GM23248 (cell line): Measurements from ENCODE around the gene CALN1. TPM values are rescaled to one million over a fixed set of nuclear protein-coding genes. Genes with fewer than 3 reads are reported as not detected.

Source experiments
- DNase-seq: peaks from one replicate; pipeline ENCODE4 v3.0.0-alpha.2; 2015
- H2AFZ ChIP-seq: fragments of 200-600 bp; sonication (generic); 2 replicates; pipeline ENCODE4 v1.6.1; 2016; ENCODE audit warnings: antibody characterized with exemption
- H3F3A ChIP-seq: fragments of 200-600 bp; sonication (generic); 2 replicates; pipeline ENCODE4 v1.6.1; 2016; ENCODE audit warnings: mild to moderate bottlenecking, antibody characterized with exemption, mixed run types; ENCODE audit not compliant: insufficient read depth
- H3K27ac ChIP-seq: fragments of 200-600 bp; sonication (generic); 2 replicates; pipeline ENCODE4 v1.5.1; 2016; ENCODE audit warnings: mild to moderate bottlenecking
- H3K27me3 ChIP-seq: fragments of 200-600 bp; sonication (generic); replicated peaks from 2 replicates; pipeline ENCODE4 v1.6.1; 2016; ENCODE audit warnings: mild to moderate bottlenecking; ENCODE audit not compliant: insufficient read depth
- H3K36me3 ChIP-seq: fragments of 200-600 bp; sonication (generic); 2 replicates; pipeline ENCODE4 v1.6.1; 2016; ENCODE audit warnings: low read depth, mild to moderate bottlenecking
- H3K4me1 ChIP-seq: fragments of 200-600 bp; sonication (generic); 2 replicates; pipeline ENCODE4 v1.6.1; 2016; ENCODE audit warnings: mild to moderate bottlenecking; ENCODE audit not compliant: insufficient read depth
- H3K4me2 ChIP-seq: fragments of 200-600 bp; sonication (generic); one replicate; pipeline ENCODE4 v1.6.1; 2016; ENCODE audit warnings: mild to moderate bottlenecking; ENCODE audit not compliant: unreplicated experiment
- H3K4me3 ChIP-seq: fragments of 200-600 bp; sonication (generic); 2 replicates; pipeline ENCODE4 v1.5.1; 2016; ENCODE audit warnings: mild to moderate bottlenecking
- H3K79me2 ChIP-seq: fragments of 200-600 bp; sonication (generic); 2 replicates; pipeline ENCODE4 v1.6.1; 2016; ENCODE audit warnings: mild to moderate bottlenecking; ENCODE audit not compliant: insufficient read depth
- H3K9ac ChIP-seq: fragments of 200-600 bp; sonication (generic); 2 replicates; pipeline ENCODE4 v1.6.1; 2016; ENCODE audit warnings: mild to moderate bottlenecking
- H3K9me2 ChIP-seq: fragments of 200-600 bp; sonication (generic); 2 replicates; pipeline ENCODE4 v1.6.1; 2016; ENCODE audit warnings: mixed run types, mild to moderate bottlenecking, moderate library complexity; ENCODE audit not compliant: insufficient read depth
- H3K9me3 ChIP-seq: fragments of 200-600 bp; sonication (generic); one replicate; pipeline ENCODE4 v1.6.1; 2017; ENCODE audit warnings: low read depth
- H4K20me1 ChIP-seq: fragments of 200-600 bp; sonication (generic); 2 replicates; pipeline ENCODE4 v1.6.0; 2016; ENCODE audit not compliant: insufficient read depth
- EZH2 ChIP-seq: fragments of 200-600 bp; sonication (generic); IDR thresholded peaks from 2 replicates; pipeline ENCODE4 v1.6.1; 2018; ENCODE audit warnings: antibody characterized with exemption, mild to moderate bottlenecking; ENCODE audit not compliant: insufficient read depth, poor library complexity, severe bottlenecking
- EZH2phosphoT487 ChIP-seq: fragments of 200-600 bp; sonication (generic); IDR thresholded peaks from 2 replicates; pipeline ENCODE4 v1.6.1; 2018; ENCODE audit warnings: antibody characterized with exemption, moderate library complexity, mild to moderate bottlenecking, low read depth; ENCODE audit not compliant: insufficient read depth
- WGBS, 2 experiments: methylation state at CpG; one replicate each; pipeline ENCODE4 v1.1.6; 2015 to 2017; ENCODE audit warnings: low lambda C conversion rate in 2 of 2, low coverage in 1 of 2; ENCODE audit errors: missing lambda C conversion rate in 2 of 2; 5-methylcytosine and 5-hydroxymethylcytosine counted together
- in situ Hi-C: fragments of 300-500 bp; cut with MboI; formaldehyde crosslinking; loops from 2 replicates; pipeline ENCODE4 v1.15.0; 2020
- polyA plus RNA-seq: library from polyadenylated mRNA; unstranded; fragments of >200 nt; fragmentation: Nextera tagmentation; extraction: Ambion mirVana; gene quantifications from 2 replicates; pipeline ENCODE4 v1.2.1, GENCODE V29; 2016
- total RNA-seq: library from RNA; depleted of rRNA; stranded (reverse); fragments of >200 nt; shearing (Covaris generic); gene quantifications from 2 replicates; pipeline ENCODE4 v1.2.3, GENCODE V29; 2014

Gene CALN1
- total and polyA plus RNA-seq, 2 experiments from 2014 or later, result not detected

DNA sequence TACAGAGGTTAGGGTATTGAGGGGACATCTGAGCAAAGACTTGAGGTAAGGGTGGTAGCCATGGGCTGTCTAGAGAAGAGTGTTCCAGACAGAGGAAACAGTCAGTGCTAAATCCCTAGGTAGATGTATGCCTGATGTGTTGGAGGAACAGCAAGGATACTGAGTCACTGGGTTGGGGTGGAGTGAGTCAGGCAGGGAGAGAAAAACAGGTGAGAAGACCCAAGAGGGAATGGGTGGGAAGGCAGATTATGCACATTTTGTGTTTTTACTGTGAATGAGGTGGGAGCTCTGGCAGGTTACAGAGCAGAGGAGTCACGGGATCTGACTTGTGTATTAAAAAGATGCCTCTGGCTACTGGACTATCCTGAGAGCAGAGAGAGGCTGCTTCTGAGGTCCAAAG lies 285.0 kb downstream of the CALN1 start:
- Histone ChIP-seq H3K27me3 (no peaks in the 10 kb centered on the region), H3K79me2 (no peaks in the 10 kb centered on the region), H3K4me2 (no peak overlapping the region), H4K20me1 (no peaks in the 10 kb centered on the region), H3K4me1 (no peaks in the 10 kb centered on the region), H3F3A (no peaks in the 10 kb centered on the region), H3K4me3 (no peak overlapping the region), H3K9ac (no peak overlapping the region), H3K9me3 (no peaks in the 10 kb centered on the region), H3K36me3 (no peaks in the 10 kb centered on the region), H3K27ac (no peak overlapping the region), H2AFZ (no peak overlapping the region), H3K9me2 (no peaks in the 10 kb centered on the region)
- WGBS, 2 experiments, result 4 to 17% methylated on average over 1 of the region's 1 CpG
- in situ Hi-C loops, result no loop called here
- DNase-seq, result no peak
- TF ChIP-seq EZH2phosphoT487, result no peak
- TF ChIP-seq EZH2, result no peak

DNA sequence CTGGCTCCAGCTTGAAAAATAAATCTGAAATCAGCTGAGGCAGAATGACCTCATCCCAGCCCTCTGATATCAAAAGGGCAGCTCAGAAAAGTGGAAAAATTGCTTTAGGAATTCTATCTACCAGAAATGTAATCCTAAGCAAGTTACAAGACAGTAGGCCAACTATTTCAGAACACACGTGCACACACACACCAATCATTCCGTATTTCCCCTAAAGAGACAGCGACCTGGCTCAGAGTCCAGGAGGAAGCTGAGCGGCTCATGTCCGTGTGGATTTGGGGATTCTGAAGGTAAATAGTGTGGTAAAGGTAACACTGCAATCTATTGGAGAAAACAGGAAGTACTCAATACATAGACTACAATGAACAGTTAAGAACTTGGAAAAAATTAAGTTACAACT lies 288.2 kb downstream of the CALN1 start:
- H3F3A ChIP-seq, result no peaks in the 10 kb centered on the region
- no peak overlapping the region for H3K4me2 ChIP-seq
- no peak overlapping the region for H2AFZ ChIP-seq
- no peak for DNase-seq
- no peaks in the 10 kb centered on the region for H3K9me3 ChIP-seq
- no peaks in the 10 kb centered on the region for H3K79me2 ChIP-seq
- H3K9me2 ChIP-seq, result no peaks in the 10 kb centered on the region
- in situ Hi-C loops, result no loop called here
- no peaks in the 10 kb centered on the region for H3K36me3 ChIP-seq
- H3K9ac ChIP-seq, result no peak overlapping the region
- H3K4me1 ChIP-seq, result no peaks in the 10 kb centered on the region
- no peaks in the 10 kb centered on the region for H4K20me1 ChIP-seq
- H3K27me3 ChIP-seq, result no peaks in the 10 kb centered on the region
- 63 to 64% methylated on average over 5 of the region's 5 CpGs for WGBS, 2 experiments
- H3K27ac ChIP-seq, result no peak overlapping the region
- no peak overlapping the region for H3K4me3 ChIP-seq
- TF ChIP-seq EZH2 (no peak), EZH2phosphoT487 (no peak)

DNA sequence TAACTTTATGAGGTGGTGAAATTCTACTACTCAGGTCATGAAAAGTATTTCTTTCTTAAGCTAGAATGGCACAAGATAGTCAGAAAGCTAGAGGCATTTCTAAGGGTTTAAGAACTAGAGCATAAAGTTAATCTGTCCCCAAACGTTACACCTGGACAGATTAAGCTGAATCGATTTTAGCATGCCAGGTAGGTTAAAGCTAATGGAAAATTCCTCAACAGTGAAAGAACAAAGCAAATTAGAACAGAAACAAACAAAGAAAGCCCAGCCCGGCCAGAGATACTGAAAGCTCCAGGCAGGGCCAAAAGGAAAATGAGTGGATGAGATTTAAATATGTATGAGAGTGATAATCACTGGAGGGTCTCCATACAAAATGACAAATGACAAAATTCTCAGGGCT lies 293.8 kb downstream of the CALN1 start:
- no peaks in the 10 kb centered on the region for H3K9me3 ChIP-seq
- H3K9me2 ChIP-seq, result no peaks in the 10 kb centered on the region
- no peaks in the 10 kb centered on the region for H3F3A ChIP-seq
- TF ChIP-seq EZH2phosphoT487 (no peak), EZH2 (no peak)
- no peaks in the 10 kb centered on the region for H3K36me3 ChIP-seq
- no peaks in the 10 kb centered on the region for H3K27me3 ChIP-seq
- no peak overlapping the region for H3K4me3 ChIP-seq
- DNase-seq, result no peak
- no peak overlapping the region for H3K9ac ChIP-seq
- H4K20me1 ChIP-seq, result no peaks in the 10 kb centered on the region
- H3K4me2 ChIP-seq, result no peak overlapping the region
- 35 to 41% methylated on average over 3 of the region's 3 CpGs for WGBS, 2 experiments
- no peak overlapping the region for H2AFZ ChIP-seq
- in situ Hi-C loops, result no loop called here
- H3K79me2 ChIP-seq, result no peaks in the 10 kb centered on the region
- H3K4me1 ChIP-seq, result no peaks in the 10 kb centered on the region
- H3K27ac ChIP-seq, result no peak overlapping the region

DNA sequence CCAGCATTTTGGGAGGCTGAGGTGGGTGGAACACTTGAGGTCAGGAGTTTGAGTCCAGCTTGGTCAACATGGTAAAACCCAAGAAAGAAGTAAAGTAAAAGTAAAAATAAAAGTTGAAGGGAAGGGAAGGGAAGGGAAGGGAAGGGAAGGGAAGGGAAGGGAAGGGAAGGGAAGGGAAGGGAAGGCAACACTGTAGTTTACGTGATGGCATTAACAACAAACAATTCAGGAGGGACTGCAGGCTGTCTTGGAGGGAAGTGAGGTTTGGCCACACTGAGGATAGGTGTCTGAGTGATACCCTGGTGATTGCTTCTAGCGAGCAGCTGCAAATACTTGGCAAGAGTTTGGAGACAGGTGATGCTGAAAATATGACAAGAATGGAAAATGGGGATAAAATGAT lies 298.0 kb downstream of the CALN1 start:
- H3K9me2 ChIP-seq, result no peaks in the 10 kb centered on the region
- H3K9ac ChIP-seq, result no peak overlapping the region
- no peaks in the 10 kb centered on the region for H3K4me1 ChIP-seq
- no peak for DNase-seq
- no peak overlapping the region for H3K4me2 ChIP-seq
- no peaks in the 10 kb centered on the region for H3K9me3 ChIP-seq
- H3K4me3 ChIP-seq, result no peak overlapping the region
- in situ Hi-C loops, result no loop called here
- no peaks in the 10 kb centered on the region for H3K79me2 ChIP-seq
- H2AFZ ChIP-seq, result no peak overlapping the region
- no peaks in the 10 kb centered on the region for H3K27me3 ChIP-seq
- WGBS, 2 experiments, result 11 to 18% methylated on average over 1 to 2 of the region's 2 CpGs
- H4K20me1 ChIP-seq, result no peaks in the 10 kb centered on the region
- no peaks in the 10 kb centered on the region for H3F3A ChIP-seq
- no peaks in the 10 kb centered on the region for H3K36me3 ChIP-seq
- H3K27ac ChIP-seq, result no peak overlapping the region
- no peak for TF ChIP-seq EZH2phosphoT487
- TF ChIP-seq EZH2, result no peak

DNA sequence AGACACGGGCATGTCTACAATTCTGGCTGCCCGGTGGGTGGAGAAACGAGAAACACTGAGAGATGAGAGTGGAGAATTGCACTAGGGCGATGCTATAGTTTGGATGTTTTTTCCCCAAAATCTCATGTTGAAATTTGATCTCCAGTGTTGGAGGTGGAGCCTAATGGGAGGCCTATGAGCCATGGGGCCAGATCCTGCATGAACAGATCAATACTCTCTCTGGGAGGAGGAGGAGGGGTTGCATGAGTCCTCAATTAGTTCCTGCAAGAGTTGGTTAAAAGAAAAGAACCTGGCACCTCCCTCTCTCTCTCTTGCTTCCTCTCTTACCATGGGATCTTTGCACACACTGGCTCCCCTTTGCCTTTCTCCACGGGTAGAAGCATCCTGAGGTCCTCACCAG lies 299.1 kb downstream of the CALN1 start:
- WGBS, 2 experiments, result 12 to 14% methylated on average over 5 of the region's 5 CpGs
- Histone ChIP-seq H3K79me2 (no peaks in the 10 kb centered on the region), H3K27ac (no peak overlapping the region), H3K9ac (no peak overlapping the region), H3K27me3 (no peaks in the 10 kb centered on the region), H3K4me1 (no peaks in the 10 kb centered on the region), H3K4me2 (no peak overlapping the region), H2AFZ (no peak overlapping the region), H3K9me3 (no peaks in the 10 kb centered on the region), H4K20me1 (no peaks in the 10 kb centered on the region), H3K9me2 (no peaks in the 10 kb centered on the region), H3K36me3 (no peaks in the 10 kb centered on the region), H3F3A (no peaks in the 10 kb centered on the region), H3K4me3 (no peak overlapping the region)
- no peak for DNase-seq
- in situ Hi-C loops, result no loop called here
- no peak for TF ChIP-seq EZH2phosphoT487
- TF ChIP-seq EZH2, result no peak
